ENCODE results near the gene NTRK2.

DNA sequence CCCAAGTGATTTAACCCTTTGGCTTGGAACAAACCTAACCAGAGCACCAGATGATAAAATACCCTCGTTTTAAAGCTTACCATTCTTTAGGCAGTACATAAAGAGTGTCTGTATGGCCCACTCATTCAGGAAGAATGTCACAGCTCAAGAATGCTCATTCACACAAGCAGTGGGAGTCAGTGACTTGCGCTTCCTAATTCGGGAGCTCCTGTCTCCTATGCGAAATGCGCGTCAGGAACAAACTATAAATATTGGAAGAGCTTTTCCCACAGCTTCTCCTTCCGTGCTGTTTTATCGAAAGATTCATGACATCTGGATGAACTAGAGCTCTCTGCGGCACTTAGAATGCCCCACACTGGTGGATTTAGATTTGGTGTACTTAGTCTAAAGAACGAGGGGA lies 66.6 kb downstream of the NTRK2 start:
- TF ChIP-seq, protein P1, sequence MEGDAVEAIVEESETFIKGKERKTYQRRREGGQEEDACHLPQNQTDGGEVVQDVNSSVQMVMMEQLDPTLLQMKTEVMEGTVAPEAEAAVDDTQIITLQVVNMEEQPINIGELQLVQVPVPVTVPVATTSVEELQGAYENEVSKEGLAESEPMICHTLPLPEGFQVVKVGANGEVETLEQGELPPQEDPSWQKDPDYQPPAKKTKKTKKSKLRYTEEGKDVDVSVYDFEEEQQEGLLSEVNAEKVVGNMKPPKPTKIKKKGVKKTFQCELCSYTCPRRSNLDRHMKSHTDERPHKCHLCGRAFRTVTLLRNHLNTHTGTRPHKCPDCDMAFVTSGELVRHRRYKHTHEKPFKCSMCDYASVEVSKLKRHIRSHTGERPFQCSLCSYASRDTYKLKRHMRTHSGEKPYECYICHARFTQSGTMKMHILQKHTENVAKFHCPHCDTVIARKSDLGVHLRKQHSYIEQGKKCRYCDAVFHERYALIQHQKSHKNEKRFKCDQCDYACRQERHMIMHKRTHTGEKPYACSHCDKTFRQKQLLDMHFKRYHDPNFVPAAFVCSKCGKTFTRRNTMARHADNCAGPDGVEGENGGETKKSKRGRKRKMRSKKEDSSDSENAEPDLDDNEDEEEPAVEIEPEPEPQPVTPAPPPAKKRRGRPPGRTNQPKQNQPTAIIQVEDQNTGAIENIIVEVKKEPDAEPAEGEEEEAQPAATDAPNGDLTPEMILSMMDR (IDR thresholded peaks at IDR 0.05; ENCODE audit: low read length), result no peak
- TF ChIP-seq EZH2 (IDR thresholded peaks at IDR 0.05; ENCODE audit: borderline replicate concordance, low read length), result no peak
